Activated T-helper 17 cell treated with anti-CD3 and anti-CD28 coated beads, Interleukin-2, amount 50 U/mL, for 72 hours (primary cell): ENCODE measurements around the gene MTAP. TPM values are rescaled to one million over a fixed set of nuclear protein-coding genes. Genes with fewer than 3 reads are reported as not detected.
A peak's percentile ranks its signal among the peaks of the same experiment; 100 is the strongest.

Source experiments
- ATAC-seq: fragments of 150-1000 bp; cut with Tn5 transposase; replicated peaks from 2 replicates; pipeline ENCODE4 v1.10.0; 2021; ENCODE audit warnings: mild to moderate bottlenecking, moderate library complexity
- H3K27ac Mint-ChIP-seq: one replicate; pipeline ENCODE4 v1.8.0; 2022; ENCODE audit warnings: mixed read lengths
- H3K27me3 Mint-ChIP-seq: one replicate; pipeline ENCODE4 v1.8.0; 2022; ENCODE audit warnings: mixed read lengths
- H3K36me3 Mint-ChIP-seq: one replicate; pipeline ENCODE4 v1.8.0; 2022; ENCODE audit warnings: low read depth, mild to moderate bottlenecking, mixed read lengths
- H3K4me1 Mint-ChIP-seq: one replicate; pipeline ENCODE4 v1.8.0; 2022; ENCODE audit warnings: mixed read lengths
- H3K4me3 Mint-ChIP-seq: one replicate; pipeline ENCODE4 v1.8.0; 2022; ENCODE audit warnings: mild to moderate bottlenecking, mixed read lengths
- H3K9me3 Mint-ChIP-seq: one replicate; pipeline ENCODE4 v1.8.0; 2022; ENCODE audit warnings: mixed read lengths
- total RNA-seq, 2 donors: library from RNA; stranded (reverse); gene quantifications; one replicate each; pipeline ENCODE4 v1.2.3, GENCODE V29; 2022

Gene MTAP
- total RNA-seq, 2 donors from 2014 or later = 41.2 to 62.0 TPM

DNA sequence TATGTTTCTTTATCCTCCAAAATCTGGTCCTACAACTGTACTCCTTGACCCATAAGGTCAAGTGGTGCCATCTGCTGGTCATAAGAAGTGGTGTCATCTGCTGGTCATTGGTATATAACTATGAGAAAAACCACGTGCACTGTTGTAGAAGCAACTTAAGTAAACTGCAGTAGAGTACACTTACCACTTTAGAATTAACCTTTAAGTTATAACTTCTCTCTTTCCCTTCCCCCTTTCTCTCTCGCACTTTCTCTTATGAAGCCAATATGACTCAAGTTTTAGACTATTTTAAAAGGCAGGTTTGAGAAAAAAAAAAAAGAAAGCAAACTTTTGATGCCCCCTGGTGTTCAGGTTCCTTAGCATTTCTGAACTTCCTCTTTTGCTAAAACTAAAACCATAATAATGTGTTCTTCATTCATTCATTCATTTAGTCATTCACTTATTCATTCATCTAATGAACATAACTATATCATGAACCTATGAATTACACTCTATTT, 12.8 kb upstream of the MTAP start:
- peak; percentile 97 for ATAC-seq
- Mint-ChIP-seq H3K27ac (no peak overlapping the region), H3K36me3 (no peaks in the 10 kb centered on the region), H3K27me3 (peaks cover 8% of the 10 kb centered on the region), H3K4me1 (no peaks in the 10 kb centered on the region), H3K4me3 (peak overlapping the region; percentile 44), H3K9me3 (no peaks in the 10 kb centered on the region)

DNA sequence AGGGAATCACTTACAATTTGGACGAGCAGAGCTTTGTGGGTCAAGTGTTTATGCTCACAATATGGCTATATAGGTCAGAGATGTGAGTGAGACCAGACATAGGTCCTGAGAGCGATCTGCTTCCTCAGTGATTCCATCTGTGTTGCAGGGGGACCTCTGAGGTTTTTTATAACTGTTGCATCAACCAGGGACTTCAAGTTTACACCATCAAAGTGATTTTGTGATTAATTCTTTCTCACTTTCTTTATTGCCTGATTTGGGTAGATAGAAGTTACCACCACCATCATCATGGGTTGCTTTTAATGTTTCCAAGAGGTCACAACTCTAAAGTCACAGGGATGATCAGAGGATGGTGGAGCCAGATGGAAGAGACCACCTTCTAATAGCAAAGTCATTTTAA, 7.0 kb upstream of the MTAP start:
- Mint-ChIP-seq H3K4me3 (no peak overlapping the region), H3K9me3 (no peaks in the 10 kb centered on the region), H3K27ac (no peak overlapping the region), H3K27me3 (peaks cover 30% of the 10 kb centered on the region), H3K4me1 (no peaks in the 10 kb centered on the region), H3K36me3 (no peaks in the 10 kb centered on the region)
- peak; percentile 69 for ATAC-seq

DNA sequence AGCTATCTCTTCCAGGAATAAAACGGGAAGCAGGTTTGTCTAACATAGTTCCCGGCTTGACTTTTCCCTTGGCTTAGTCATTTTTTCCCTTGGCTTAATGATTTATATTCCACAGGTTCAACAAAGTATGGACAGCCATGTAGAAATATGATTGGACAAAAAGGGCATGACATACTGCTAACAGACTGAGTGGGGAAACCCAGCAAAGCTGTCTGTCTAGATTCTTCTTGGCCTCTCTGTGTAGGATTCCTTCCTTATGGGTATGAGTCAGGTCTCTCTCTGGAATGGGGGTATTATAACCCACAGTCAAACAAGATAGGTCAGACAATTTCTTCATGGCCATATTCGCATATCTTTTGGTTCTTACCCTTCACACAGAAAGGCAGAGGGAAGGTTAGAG, 5.7 kb upstream of the MTAP start:
- Mint-ChIP-seq H3K4me1 (peaks cover 4% of the 10 kb centered on the region), H3K4me3 (no peak overlapping the region), H3K27me3 (peaks cover 26% of the 10 kb centered on the region), H3K9me3 (no peaks in the 10 kb centered on the region), H3K36me3 (no peaks in the 10 kb centered on the region), H3K27ac (no peak overlapping the region)
- no peak for ATAC-seq

DNA sequence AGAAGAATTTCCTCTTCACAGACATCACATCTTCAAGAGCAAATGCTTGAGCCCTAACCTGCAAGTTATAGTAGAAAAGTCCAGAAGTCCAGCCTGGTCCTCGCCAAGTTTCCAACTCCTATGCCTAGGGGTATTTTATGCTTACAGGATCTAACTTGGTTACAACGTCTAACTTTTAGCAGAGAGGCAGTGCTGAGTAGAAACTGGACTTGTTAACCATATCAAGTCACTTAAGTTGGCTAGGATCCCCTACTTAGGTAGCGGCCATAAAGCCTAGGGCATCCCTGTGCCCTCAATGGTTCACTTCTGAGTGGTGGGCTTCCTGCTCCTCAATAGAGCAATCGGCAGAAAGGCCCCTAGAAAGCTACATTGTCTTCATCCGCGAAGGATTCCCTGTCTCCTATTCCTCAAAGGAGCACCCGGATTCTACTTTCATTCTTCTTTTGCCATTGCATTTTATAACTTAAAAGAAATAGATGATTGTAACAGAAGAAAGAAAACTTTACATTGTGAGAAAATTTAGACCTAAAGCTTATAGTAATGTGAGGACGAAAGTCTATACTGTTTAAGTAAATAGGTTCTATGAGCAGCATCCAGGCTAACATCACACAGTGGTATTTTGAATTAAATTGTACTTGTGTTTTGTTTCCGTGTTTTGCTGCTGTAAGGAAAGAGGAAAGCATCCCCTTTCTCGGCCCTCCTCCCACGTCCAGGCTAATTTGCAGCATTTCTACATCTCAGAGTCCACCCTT, 1.3 kb upstream of the MTAP start:
- H3K27me3 Mint-ChIP-seq = peaks cover 22% of the 10 kb centered on the region
- peaks cover 17% of the 10 kb centered on the region for H3K4me1 Mint-ChIP-seq
- peak overlapping the region; percentile 97 for H3K27ac Mint-ChIP-seq
- peak overlapping the region; percentile 97 for H3K4me3 Mint-ChIP-seq
- peaks cover 28% of the 10 kb centered on the region for H3K36me3 Mint-ChIP-seq
- no peak for ATAC-seq
- H3K9me3 Mint-ChIP-seq = no peaks in the 10 kb centered on the region

DNA sequence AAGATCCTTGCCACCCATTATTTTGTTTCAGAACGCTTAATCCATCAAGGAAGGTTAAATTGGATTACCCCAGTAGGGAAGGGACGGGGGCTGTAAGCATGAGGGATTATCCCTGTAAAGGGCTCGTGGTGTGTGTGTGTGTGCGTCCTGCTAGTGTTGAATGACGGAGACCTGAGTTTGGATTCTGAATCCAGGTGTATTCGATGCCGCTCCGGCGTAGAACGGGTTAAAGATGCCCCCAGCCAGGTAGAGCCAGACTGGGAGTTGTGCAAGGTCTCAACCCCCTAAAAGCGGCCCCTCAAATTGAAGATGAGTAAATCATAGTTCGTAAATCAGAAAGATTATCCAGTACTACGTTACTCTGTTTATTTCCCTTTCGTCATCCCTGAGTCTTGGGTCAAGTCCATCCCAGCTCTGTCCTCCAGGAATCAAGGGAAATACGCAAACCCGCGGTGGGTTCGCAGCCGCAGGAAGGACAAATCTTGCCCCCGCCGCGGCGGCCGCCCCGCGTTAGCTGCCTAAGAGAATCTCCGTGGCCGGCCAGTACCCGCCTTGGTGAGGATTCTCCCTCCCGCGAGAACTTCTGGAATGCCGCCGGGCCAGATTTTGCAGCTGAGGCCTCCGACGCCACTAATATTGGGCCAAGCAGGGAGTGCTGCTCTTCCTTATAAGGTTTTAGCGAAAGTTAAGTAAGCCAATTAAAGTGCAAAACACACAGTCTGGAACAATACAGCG, 586 bp upstream of the MTAP start:
- H3K27me3 Mint-ChIP-seq = peaks cover 18% of the 10 kb centered on the region
- peak overlapping the region; percentile 97 for H3K4me3 Mint-ChIP-seq
- peak; percentile 13 for ATAC-seq
- peaks cover 35% of the 10 kb centered on the region for H3K36me3 Mint-ChIP-seq
- H3K27ac Mint-ChIP-seq = peak overlapping the region; percentile 97
- H3K4me1 Mint-ChIP-seq = peaks cover 22% of the 10 kb centered on the region
- H3K9me3 Mint-ChIP-seq = no peaks in the 10 kb centered on the region

DNA sequence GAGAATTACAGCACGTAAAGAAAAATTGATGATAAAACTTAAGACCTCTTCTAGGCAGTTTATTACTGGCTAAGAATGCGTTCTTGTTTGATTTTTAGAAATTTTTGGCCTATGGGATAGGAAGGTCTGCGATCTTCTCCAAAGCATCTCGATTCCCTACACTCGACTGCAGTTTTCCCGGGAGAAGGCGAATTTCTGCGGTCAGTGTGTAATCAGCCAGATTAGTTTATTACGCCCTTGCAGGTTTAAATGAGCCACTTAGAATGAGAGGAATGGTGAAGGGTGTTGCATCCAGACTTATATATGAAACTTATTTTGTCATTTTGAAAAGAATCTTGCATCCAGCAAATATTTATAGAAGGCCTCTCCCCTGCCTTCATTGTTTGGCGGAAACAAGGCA, 1.2 kb downstream of the MTAP start:
- Mint-ChIP-seq H3K27ac (peak overlapping the region; percentile 97), H3K4me1 (peaks cover 22% of the 10 kb centered on the region), H3K4me3 (peak overlapping the region; percentile 97), H3K27me3 (peaks cover 4% of the 10 kb centered on the region), H3K36me3 (peaks cover 52% of the 10 kb centered on the region), H3K9me3 (no peaks in the 10 kb centered on the region)
- ATAC-seq = no peak

DNA sequence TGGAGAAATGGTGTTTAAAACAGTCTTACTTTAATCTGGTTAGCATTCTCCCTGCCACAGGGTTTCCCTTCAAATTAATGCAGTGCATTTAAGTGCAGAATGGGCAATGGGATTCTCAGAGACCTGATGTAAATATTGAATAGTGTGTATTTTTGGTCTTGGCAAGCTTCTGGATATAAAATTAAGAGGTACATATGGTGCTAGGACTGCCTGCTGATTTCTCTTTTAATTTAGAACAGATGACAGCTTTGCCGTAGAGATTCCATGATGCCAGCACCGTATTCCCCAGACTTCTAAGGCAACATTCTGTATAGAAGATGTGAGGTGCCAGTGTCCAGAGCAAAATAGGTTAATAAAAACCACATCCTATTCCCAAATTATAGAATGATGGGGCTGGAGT, 1.9 kb downstream of the MTAP start:
- Mint-ChIP-seq H3K9me3 (no peaks in the 10 kb centered on the region), H3K4me1 (peaks cover 28% of the 10 kb centered on the region), H3K27me3 (peaks cover 4% of the 10 kb centered on the region), H3K27ac (peak overlapping the region; percentile 97), H3K36me3 (peaks cover 59% of the 10 kb centered on the region), H3K4me3 (peak overlapping the region; percentile 97)
- no peak for ATAC-seq

DNA sequence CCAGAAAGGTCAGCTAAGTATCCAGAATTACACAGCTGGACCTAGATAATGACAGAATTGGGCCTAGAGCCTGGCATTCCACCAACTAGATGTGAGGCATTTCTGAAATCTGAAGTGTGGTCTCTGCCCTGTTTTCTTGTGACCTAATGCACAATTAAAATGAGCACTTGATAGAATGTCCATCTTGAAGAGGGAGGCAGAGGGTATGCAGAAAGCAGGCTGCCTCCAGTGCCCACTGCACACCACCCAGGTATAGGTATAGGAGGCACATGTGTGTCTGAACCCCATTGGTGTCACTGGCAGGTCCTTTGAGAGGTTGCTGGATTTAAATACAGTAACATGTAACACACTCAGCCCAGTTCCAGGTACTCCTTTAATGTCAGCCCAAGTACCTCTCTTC, 2.4 kb downstream of the MTAP start:
- Mint-ChIP-seq H3K27ac (no peak overlapping the region), H3K4me3 (peak overlapping the region; percentile 97), H3K36me3 (peaks cover 64% of the 10 kb centered on the region), H3K4me1 (peaks cover 31% of the 10 kb centered on the region), H3K27me3 (peaks cover 4% of the 10 kb centered on the region), H3K9me3 (no peaks in the 10 kb centered on the region)
- no peak for ATAC-seq

DNA sequence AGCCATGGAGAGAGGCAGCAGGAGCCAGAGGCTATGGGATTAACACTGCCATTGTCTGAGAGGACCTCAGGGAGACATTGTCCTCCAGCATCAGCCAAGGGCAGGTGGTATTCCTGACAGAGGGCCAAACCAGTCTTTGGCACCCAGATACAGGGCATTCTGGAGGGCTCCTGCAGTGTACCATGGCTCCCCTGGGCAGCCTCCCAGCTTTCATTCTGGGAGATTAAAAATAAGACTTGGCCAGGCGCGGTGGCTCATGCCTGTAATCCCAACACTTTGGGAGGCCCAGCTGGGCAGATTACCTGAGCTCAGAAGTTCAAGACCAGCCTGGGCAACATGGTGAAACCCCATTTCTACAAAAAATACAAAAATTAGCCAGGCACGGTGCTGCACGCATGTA, 4.2 kb downstream of the MTAP start:
- Mint-ChIP-seq H3K27me3 (no peaks in the 10 kb centered on the region), H3K27ac (peak overlapping the region; percentile 71), H3K36me3 (peaks cover 81% of the 10 kb centered on the region)

DNA sequence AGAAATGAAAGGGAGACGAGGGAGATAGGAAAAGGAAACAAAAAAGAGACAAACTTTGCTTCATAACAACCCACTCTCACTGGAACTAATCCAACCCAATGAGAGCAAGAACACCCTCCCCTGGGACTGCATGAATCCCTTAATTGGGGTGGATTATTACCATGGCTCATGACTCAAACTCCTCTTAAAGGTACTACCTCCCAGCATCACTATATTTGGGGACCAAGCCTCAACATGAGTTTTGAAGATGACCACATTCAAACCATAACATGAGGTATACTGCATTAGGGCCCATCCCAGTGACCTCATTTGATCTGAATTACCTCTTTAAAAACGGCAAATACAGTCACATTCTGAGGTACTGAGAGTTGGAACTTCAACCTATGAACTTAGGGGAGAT, 8.0 kb downstream of the MTAP start:
- peaks cover 44% of the 10 kb centered on the region for H3K4me1 Mint-ChIP-seq
- peak overlapping the region; percentile 73 for H3K27ac Mint-ChIP-seq
- H3K9me3 Mint-ChIP-seq = no peaks in the 10 kb centered on the region
- ATAC-seq = peak; percentile 43
- peaks cover 86% of the 10 kb centered on the region for H3K36me3 Mint-ChIP-seq
- H3K4me3 Mint-ChIP-seq = peak overlapping the region; percentile 63
- no peaks in the 10 kb centered on the region for H3K27me3 Mint-ChIP-seq

More for the DNA sequence above, 4.2 kb downstream of the MTAP start:
- Mint-ChIP-seq H3K4me3 (peak overlapping the region; percentile 97), H3K4me1 (peaks cover 36% of the 10 kb centered on the region), H3K9me3 (no peaks in the 10 kb centered on the region)
- no peak for ATAC-seq

DNA sequence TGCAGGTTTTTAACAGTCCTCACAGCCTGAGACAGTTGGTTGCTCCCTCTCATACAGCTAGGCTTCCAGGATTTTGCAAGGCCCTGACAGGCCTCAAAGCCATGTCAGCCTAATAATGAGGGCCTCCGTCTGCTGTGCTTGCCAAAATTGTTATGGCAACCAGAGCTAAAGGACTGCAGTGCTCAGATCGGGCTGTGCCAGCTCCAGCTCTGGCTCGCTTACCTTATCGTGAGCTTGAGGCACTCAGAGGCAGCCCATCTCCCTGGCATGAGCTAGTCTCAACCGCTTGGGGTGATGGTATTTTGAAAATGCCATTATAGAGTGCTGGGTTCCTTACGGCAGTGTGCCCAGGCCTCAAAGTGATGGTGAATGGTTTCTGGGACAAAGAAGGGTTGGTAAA, 8.4 kb downstream of the MTAP start:
- Mint-ChIP-seq H3K27ac (no peak overlapping the region), H3K9me3 (no peaks in the 10 kb centered on the region), H3K27me3 (no peaks in the 10 kb centered on the region), H3K4me1 (peaks cover 39% of the 10 kb centered on the region), H3K36me3 (peaks cover 86% of the 10 kb centered on the region), H3K4me3 (no peak overlapping the region)
- ATAC-seq = no peak

DNA sequence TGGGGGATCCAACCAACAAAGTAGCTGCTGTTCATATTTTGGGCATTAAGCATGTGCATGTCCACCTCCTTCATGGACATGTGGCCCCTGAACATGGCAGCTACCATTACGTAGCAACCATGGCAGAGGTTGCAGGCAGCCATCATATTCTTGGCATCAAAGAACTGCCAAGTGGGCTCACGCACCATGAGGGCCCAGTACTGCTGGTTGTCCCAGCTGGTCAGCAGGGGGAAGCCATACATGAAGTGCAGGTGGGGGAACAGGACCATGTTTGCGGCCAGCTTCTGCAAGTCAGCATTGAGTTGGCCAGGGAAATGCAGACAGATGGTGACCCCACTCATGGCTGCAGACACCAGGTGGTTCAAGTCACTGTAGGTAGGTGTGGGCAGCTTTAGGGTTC, 9.5 kb downstream of the MTAP start:
- Mint-ChIP-seq H3K4me1 (peaks cover 32% of the 10 kb centered on the region), H3K36me3 (peaks cover 87% of the 10 kb centered on the region), H3K27me3 (no peaks in the 10 kb centered on the region), H3K4me3 (peak overlapping the region; percentile 27), H3K9me3 (no peaks in the 10 kb centered on the region), H3K27ac (peak overlapping the region; percentile 34)
- no peak for ATAC-seq

DNA sequence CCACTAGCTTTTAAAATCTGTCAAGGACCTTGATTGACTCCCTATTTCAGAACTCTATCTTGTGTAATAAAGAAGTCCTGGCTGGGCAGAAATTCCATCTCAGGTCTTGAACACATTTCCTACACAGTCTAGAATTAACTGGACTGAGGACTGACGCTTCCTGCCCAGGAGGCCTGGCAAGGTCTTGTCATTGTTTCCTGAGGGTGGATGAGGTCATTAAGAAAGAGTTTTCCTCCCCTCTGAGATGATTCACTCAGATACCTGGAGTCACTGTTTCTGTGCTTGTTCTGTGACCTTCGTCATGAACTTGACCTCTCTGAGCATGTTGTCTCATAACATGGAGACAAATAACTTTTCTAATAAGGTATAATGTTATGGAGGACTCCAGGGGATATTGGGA, 10.0 kb downstream of the MTAP start:
- no peaks in the 10 kb centered on the region for H3K9me3 Mint-ChIP-seq
- H3K27ac Mint-ChIP-seq = peak overlapping the region; percentile 34
- H3K36me3 Mint-ChIP-seq = peaks cover 87% of the 10 kb centered on the region
- H3K4me1 Mint-ChIP-seq = peaks cover 32% of the 10 kb centered on the region
- ATAC-seq = peak; percentile 68
- H3K27me3 Mint-ChIP-seq = no peaks in the 10 kb centered on the region
- peak overlapping the region; percentile 27 for H3K4me3 Mint-ChIP-seq

DNA sequence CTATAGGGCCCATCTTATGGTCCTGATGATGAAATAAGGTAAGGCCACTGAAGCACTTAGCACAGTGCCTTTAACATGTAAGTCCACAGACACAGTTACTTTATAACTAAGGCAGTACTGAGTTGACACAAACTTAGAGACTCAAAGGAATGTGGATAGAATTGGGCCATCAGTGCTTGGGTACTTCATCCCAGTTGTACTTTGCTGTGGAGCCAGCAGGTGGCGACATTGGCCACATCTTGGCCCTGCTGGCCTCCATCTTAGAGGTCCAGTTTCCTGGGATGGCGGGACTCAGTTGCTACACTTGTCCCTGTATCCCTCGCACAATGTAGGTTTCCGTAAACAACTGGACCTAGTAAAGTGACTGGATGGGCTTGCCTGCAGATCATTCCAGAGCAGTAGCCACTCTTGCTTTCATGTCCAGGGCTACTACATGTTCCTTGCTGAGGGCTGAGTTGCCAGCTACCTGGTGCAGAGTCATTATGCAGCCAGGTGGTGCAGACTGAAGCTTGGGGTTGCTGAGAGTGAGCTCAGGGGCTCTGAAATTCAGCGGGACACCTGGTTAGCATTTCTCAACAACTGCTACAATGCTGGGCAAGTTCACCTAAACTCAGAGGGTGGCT, 10.6 kb downstream of the MTAP start:
- peak; percentile 59 for ATAC-seq
- Mint-ChIP-seq H3K36me3 (peaks cover 87% of the 10 kb centered on the region), H3K27ac (peak overlapping the region; percentile 34), H3K27me3 (no peaks in the 10 kb centered on the region), H3K9me3 (no peaks in the 10 kb centered on the region), H3K4me3 (peak overlapping the region; percentile 27), H3K4me1 (peaks cover 32% of the 10 kb centered on the region)
